ENCODE data around the gene CABYR.

DNA sequence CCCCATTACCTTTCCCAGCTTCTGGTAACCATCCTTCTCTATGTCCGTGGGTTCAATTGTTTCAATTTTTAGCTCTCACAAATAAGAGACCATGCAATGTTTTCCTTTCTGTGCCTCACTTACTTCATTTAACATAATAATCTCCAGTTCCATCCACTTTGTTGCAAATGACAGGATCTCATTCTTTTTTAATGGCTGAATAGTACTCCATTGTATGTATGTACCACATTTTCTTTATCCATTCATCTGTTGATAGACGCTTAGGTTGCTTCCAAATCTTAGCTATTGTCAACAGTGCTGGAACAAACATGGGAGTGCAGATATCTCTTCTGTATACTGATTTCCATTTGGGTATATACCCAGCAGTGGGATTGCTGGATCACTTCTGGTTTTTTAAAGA is 1.8 kb downstream of the CABYR start:
- TF ChIP-seq ZFX (IDR thresholded peaks at IDR 0.05) = no peak
- TF ChIP-seq, protein P1, sequence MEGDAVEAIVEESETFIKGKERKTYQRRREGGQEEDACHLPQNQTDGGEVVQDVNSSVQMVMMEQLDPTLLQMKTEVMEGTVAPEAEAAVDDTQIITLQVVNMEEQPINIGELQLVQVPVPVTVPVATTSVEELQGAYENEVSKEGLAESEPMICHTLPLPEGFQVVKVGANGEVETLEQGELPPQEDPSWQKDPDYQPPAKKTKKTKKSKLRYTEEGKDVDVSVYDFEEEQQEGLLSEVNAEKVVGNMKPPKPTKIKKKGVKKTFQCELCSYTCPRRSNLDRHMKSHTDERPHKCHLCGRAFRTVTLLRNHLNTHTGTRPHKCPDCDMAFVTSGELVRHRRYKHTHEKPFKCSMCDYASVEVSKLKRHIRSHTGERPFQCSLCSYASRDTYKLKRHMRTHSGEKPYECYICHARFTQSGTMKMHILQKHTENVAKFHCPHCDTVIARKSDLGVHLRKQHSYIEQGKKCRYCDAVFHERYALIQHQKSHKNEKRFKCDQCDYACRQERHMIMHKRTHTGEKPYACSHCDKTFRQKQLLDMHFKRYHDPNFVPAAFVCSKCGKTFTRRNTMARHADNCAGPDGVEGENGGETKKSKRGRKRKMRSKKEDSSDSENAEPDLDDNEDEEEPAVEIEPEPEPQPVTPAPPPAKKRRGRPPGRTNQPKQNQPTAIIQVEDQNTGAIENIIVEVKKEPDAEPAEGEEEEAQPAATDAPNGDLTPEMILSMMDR (conservative IDR thresholded peaks at IDR 0.05) = no peak
